ENCODE measurements around the gene TXNIP.

The TXNIP gene

GRCh38 chr1:145990249-145990855 lies 6.0 kb downstream of the TXNIP start:
- DNase-seq (ENCODE audit: low read depth): no peak
- no peak overlapping the region for H3K4me3 ChIP-seq (ENCODE audit: low read length)
- no peak for TF ChIP-seq CTCF (IDR thresholded peaks at IDR 0.05; ENCODE audit: insufficient read depth, low read depth, low read length, missing control alignments)

- peak; percentile 29 for DNase-seq (ENCODE audit: low read depth)
- no peak overlapping the region for H3K4me3 ChIP-seq (ENCODE audit: low read length)
- TF ChIP-seq CTCF (IDR thresholded peaks at IDR 0.05; ENCODE audit: insufficient read depth, low read depth, low read length, missing control alignments): no peak
Measured at GRCh38 chr1:145988773-145989172, 7.6 kb downstream of the TXNIP start.

GRCh38 chr1:145987926-145988325 lies 8.5 kb downstream of the TXNIP start:
- TF ChIP-seq CTCF (IDR thresholded peaks at IDR 0.05; ENCODE audit: insufficient read depth, low read depth, low read length, missing control alignments): no peak
- H3K4me3 ChIP-seq (ENCODE audit: low read length): no peak overlapping the region
- no peak for DNase-seq (ENCODE audit: low read depth)

- DNase-seq (ENCODE audit: low read depth): no peak
- no peak overlapping the region for H3K4me3 ChIP-seq (ENCODE audit: low read length)
- TF ChIP-seq CTCF (IDR thresholded peaks at IDR 0.05; ENCODE audit: insufficient read depth, low read depth, low read length, missing control alignments): no peak
Measured at GRCh38 chr1:145986551-145986950, 9.8 kb downstream of the TXNIP start.

- no peak overlapping the region for H3K4me3 ChIP-seq (ENCODE audit: low read length)
- peak; percentile 74 for DNase-seq (ENCODE audit: low read depth)
- no peak for TF ChIP-seq CTCF (IDR thresholded peaks at IDR 0.05; ENCODE audit: insufficient read depth, low read depth, low read length, missing control alignments)
Measured at GRCh38 chr1:145985502-145986439, 10.6 kb downstream of the TXNIP start.

GRCh38 chr1:145985129-145985501 lies 11.3 kb downstream of the TXNIP start:
- H3K4me3 ChIP-seq (ENCODE audit: low read length): no peak overlapping the region
- no peak for DNase-seq (ENCODE audit: low read depth)
- TF ChIP-seq CTCF (IDR thresholded peaks at IDR 0.05; ENCODE audit: insufficient read depth, low read depth, low read length, missing control alignments): no peak
